Ectodermal cell (in vitro differentiated cells): ENCODE results near the gene PXDN.

Source experiments
- H3K27ac ChIP-seq: 2 replicates; pipeline ENCODE4 v1.7.0; 2013; ENCODE audit warnings: mild to moderate bottlenecking, low read depth, low read length; ENCODE audit not compliant: insufficient read depth, poor library complexity, severe bottlenecking
- H3K27me3 ChIP-seq: 2 replicates; pipeline ENCODE4 v1.7.0; 2013; ENCODE audit warnings: mild to moderate bottlenecking, low read length; ENCODE audit not compliant: insufficient read depth, control insufficient read depth, poor library complexity, severe bottlenecking
- H3K36me3 ChIP-seq: one replicate; pipeline ENCODE4 v1.7.0; 2013; ENCODE audit warnings: low read length; ENCODE audit not compliant: control insufficient read depth, insufficient read depth
- H3K4me1 ChIP-seq: one replicate; pipeline ENCODE4 v1.7.0; 2013; ENCODE audit warnings: low read length; ENCODE audit not compliant: control insufficient read depth, insufficient read depth
- H3K4me3 ChIP-seq: 2 replicates; pipeline ENCODE4 v1.7.0; 2013; ENCODE audit warnings: low read depth, low read length, control low read depth; ENCODE audit not compliant: insufficient read depth
- H3K9me3 ChIP-seq: 2 replicates; pipeline ENCODE4 v1.7.0; 2013; ENCODE audit warnings: mild to moderate bottlenecking, low read length, moderate library complexity; ENCODE audit not compliant: control insufficient read depth
- WGBS, 2 experiments: methylation state at CpG; one replicate each; pipeline ENCODE4 v1.1.7; 2013; ENCODE audit warnings: missing lambda C conversion rate in 2 of 2; 5-methylcytosine and 5-hydroxymethylcytosine counted together

PXDN gene

DNA sequence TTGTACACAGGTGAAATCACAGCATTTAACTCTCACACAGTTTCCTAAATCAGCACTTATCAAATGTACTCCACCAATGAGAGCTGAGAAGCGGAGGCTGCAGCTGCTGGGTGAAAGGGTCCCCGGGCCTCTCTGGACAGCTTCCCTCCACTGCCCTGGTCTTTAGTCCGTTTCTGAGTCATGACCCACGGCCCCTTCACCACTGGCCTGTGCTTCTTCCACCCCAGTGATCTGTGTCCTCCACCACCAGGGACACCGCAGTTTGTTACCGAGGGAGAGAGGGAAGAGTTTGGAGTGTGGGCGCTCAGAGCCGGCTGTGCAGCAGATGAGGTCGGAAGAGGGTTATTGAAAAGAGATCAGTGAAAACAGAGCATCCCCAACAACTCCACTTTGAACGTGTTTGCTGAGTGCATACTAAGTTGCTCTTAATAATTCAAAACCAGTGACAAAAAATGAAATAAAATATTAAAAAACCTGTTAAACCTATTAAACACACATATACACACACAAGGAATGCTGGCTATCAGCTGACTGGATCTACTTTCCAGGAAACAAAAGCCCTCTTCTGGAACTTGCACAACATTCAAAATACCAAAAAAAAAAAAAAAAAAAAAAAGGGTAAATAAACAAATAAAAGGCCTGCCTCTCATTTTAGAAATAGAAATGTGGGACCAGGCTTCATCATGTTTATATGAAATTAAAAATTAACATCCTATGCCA is 54.1 kb downstream of the PXDN start:
- no peaks in the 10 kb centered on the region for H3K36me3 ChIP-seq
- peaks cover 16% of the 10 kb centered on the region for H3K4me1 ChIP-seq
- H3K9me3 ChIP-seq, result no peaks in the 10 kb centered on the region
- no peak overlapping the region for H3K27ac ChIP-seq
- H3K27me3 ChIP-seq, result no peaks in the 10 kb centered on the region
- 91 to 98% methylated on average over 10 of the region's 10 CpGs for WGBS, 2 experiments
- H3K4me3 ChIP-seq, result no peak overlapping the region

DNA sequence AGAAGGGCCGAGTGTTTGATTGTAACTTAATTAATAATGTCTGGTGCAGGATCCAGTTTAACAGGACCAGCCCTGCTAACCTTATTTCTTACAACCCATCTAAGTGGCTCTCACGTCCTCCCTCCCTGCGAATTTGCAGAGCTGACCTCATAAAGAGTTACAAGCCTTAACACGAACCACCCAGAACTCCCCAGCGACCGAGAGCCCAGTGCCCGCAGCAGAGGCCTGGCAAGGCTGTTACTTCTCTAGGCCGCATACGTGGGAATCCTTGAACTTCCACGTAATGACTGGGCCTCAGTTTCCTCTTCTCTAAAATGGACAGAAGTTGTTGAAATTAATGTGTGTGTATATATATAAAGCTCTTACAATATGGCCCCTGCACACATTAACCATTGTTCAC is 55.5 kb downstream of the PXDN start:
- Histone ChIP-seq H3K9me3 (no peaks in the 10 kb centered on the region), H3K36me3 (no peaks in the 10 kb centered on the region), H3K27me3 (no peaks in the 10 kb centered on the region), H3K4me1 (peaks cover 16% of the 10 kb centered on the region), H3K4me3 (no peak overlapping the region), H3K27ac (no peak overlapping the region)
- WGBS, 2 experiments, result 91 to 96% methylated on average over 8 to 10 of the region's 10 CpGs

DNA sequence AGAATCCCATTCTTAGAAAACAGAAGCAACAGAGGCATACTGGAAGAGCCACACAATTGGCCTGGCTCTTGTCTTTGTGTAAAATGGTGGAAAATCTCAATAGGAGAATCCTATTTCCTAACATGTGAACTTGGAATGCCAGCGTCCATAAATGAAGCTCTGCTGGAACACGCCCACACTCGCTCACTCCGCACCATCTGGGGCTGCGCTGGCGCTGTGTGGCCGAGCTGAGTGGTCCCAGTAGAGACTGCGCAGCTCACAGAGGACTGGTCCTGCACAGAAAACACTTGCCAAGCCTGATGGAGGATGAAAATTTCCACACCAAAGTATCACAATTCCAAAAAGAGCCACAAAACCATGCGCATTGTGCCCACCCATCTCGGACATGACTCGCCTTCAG is 56.2 kb downstream of the PXDN start:
- Histone ChIP-seq H3K27ac (no peak overlapping the region), H3K27me3 (no peaks in the 10 kb centered on the region), H3K36me3 (no peaks in the 10 kb centered on the region), H3K9me3 (no peaks in the 10 kb centered on the region), H3K4me1 (peaks cover 16% of the 10 kb centered on the region), H3K4me3 (no peak overlapping the region)
- 96% methylated on average over 11 of the region's 11 CpGs for WGBS, 2 experiments

DNA sequence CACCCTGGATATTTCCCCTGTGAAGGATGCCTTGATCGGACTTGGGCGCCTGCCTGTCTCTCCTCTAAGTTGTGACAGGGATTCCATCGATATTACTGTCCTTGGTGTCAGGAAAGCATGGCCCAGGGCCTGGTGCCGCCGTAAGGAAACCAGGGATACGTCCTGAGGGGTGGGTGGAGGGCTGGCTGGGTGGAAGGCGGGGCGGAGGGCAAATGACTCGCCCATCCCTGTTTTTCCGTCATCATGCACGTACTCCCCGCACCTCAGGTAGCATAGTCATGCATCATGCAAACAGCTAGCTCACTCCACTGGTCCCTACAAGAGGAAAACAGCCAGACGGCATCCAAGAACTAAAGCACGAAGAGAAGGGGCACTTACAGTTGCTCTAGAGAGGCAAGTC is 57.1 kb downstream of the PXDN start:
- 92% methylated on average over 14 of the region's 14 CpGs for WGBS, 2 experiments
- peak overlapping the region; percentile 83 for H3K27ac ChIP-seq
- H3K36me3 ChIP-seq, result no peaks in the 10 kb centered on the region
- no peaks in the 10 kb centered on the region for H3K9me3 ChIP-seq
- no peak overlapping the region for H3K4me3 ChIP-seq
- peaks cover 16% of the 10 kb centered on the region for H3K4me1 ChIP-seq
- H3K27me3 ChIP-seq, result no peaks in the 10 kb centered on the region

DNA sequence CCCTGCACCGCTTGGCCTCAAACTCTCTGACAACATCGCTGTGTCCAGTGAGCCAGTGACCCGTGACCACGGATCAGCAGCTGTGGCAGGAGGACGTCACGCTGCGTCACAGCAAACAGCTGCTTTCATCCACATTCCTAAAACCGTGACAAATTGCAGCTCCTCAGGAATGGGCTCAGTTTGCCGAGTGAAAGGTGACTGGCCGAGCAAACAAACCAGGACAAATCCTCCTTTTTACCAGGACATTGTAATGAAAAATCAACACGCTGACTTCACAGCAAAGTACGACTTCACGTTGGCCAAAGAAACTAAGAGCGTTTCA is 57.6 kb downstream of the PXDN start:
- Histone ChIP-seq H3K4me3 (no peak overlapping the region), H3K27me3 (no peaks in the 10 kb centered on the region), H3K27ac (peak overlapping the region; percentile 83), H3K4me1 (peaks cover 16% of the 10 kb centered on the region), H3K9me3 (no peaks in the 10 kb centered on the region), H3K36me3 (peaks cover under 1% of the 10 kb centered on the region)
- WGBS, 2 experiments, result 78% methylated on average over 14 of the region's 14 CpGs

DNA sequence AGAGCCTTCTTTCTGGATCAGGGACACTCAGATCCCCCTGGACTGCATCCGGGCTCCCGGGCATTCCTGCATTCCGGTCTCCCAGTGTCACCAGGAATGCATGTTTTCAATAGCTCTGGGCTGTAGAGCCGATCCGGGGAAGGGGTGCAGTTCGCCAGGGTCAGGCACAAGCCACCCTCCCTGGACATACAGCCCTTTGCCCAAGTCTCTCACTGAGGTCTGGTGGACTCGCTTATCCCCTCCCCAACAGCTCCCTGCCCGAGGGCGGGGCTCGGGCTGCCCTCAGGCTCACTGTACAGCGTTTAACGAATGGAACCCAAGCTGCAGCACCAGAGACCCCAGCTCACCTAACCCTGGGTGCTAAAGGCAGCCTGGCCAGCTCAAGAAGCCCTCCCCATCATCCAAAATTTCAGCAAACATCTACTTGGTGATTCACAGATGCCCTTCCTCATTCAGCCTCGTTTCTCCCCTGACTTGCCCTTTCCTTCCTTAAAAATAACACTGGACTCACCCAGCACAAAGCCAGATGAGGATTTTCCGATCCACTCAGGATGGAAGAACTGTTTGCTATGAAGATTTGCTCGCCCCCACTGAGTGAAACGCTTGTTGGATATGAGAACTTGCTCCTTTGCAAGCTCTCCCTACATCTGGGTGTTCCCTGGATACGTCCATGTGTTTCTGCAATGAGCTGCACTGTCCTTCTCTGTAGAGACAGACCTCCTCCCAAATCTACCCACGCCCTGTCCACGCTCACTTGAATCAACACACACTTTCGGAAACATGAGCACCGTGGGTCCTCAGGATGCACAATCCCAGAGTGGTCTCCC is 58.1 kb downstream of the PXDN start:
- Histone ChIP-seq H3K27ac (peak overlapping the region; percentile 65), H3K4me1 (peaks cover 16% of the 10 kb centered on the region), H3K9me3 (no peaks in the 10 kb centered on the region), H3K36me3 (peaks cover 4% of the 10 kb centered on the region), H3K4me3 (no peak overlapping the region), H3K27me3 (no peaks in the 10 kb centered on the region)
- 79 to 82% methylated on average over 21 of the region's 21 CpGs for WGBS, 2 experiments

DNA sequence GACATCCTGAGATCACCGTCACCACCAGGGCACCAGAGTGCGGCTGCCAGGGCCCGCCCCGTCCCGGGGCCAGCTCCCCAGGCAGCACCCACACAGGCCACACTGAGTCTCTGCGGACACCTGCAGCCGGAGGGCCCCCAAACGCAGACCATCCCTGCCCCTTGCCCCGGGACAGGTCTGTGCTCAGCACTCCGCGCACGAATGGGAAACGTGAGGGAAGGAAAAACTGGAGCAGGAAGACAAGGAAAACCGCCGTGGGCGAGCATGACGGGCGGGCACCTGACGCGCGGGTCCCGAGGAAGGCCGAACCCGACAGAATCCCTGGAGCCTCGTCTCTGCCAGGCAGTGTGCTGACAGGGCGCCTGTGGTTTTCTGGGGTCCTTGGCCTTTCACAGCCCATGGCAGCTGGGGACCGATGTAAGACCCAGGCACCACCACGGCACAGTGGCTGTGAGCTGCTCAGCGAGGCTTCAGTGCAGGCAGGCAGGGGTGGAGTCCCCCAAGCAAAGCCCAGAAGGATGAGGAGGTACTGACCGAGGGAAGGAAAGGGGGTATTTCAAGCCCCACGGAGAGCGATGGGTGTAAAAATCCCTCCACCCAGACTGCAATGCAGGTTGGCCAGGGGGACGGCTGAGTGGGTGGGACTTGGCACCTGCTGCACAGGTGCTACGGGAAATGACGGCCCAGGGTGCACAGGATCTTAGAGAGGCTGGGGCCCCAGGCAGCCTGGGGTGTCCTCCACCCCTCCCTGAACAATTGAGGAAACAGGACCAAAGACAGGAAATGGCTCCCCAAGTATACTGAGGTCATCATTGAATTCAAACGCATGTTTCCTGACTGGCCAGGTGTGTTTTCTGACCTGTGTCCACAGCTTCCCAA is 59.0 kb downstream of the PXDN start:
- Histone ChIP-seq H3K27me3 (no peaks in the 10 kb centered on the region), H3K4me1 (peaks cover 16% of the 10 kb centered on the region), H3K36me3 (peaks cover 5% of the 10 kb centered on the region), H3K4me3 (no peak overlapping the region), H3K27ac (no peak overlapping the region), H3K9me3 (no peaks in the 10 kb centered on the region)
- 92 to 94% methylated on average over 36 of the region's 36 CpGs for WGBS, 2 experiments

DNA sequence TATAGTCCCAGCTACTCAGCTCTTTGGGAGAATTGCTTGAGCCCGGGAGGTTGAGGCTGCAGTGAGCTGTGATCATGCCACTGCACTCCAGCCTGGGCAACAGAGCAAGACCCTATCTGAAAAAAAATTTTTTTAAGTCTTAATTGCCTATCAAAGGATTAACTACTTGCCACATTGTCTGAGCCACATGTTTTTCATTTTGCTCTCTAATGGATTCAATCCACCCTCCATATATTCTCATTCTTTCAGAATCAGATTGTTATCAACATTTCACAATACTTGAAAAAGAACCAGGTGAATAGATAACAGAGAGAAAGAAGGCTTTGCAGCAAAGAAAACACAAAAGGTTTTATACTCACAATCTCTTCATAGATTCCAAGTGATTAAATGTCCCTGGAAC is 61.0 kb downstream of the PXDN start:
- Histone ChIP-seq H3K27me3 (no peaks in the 10 kb centered on the region), H3K9me3 (no peaks in the 10 kb centered on the region), H3K4me3 (no peak overlapping the region), H3K27ac (no peak overlapping the region), H3K4me1 (peaks cover 16% of the 10 kb centered on the region), H3K36me3 (peaks cover 18% of the 10 kb centered on the region)
- 84 to 92% methylated on average over 1 of the region's 1 CpG for whole genome bisulfite sequencing, 2 experiments

DNA sequence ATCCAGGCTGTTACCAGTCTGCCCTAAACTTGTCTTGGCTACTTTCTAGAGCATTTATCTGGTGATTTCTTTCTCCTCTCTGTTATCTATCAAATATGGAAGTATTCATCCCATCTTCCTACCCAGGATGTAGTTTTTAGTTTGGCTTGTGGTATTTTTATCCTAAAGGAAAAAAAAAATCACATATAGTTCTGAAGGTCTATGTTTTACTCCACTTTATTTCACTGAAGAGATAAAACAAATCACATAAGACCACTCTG is 62.2 kb downstream of the PXDN start:
- Histone ChIP-seq H3K4me1 (peaks cover 12% of the 10 kb centered on the region), H3K4me3 (no peak overlapping the region), H3K27me3 (no peaks in the 10 kb centered on the region), H3K36me3 (peaks cover 18% of the 10 kb centered on the region), H3K27ac (no peak overlapping the region), H3K9me3 (no peaks in the 10 kb centered on the region)
